T47D (cell line): Measurements from ENCODE around the gene OBI1.

ENCODE experiments used
- DNase-seq, 2 experiments: peaks; one replicate each; pipeline versions ENCODE4 v3.0.0 to v3.0.0-alpha.2; 2011 to 2012; ENCODE audit warnings: low read depth in 1 of 2, low spot score in 1 of 2
- JUND ChIP-seq: IDR thresholded peaks from 2 replicates; pipeline ENCODE4 v1.6.1; 2012; ENCODE audit warnings: low read depth
- in situ Hi-C: cut with HindIII; loops from 2 replicates; pipeline ENCODE4 v1.10.0; 2016; ENCODE audit warnings: low sequenced_read_pairs, low pct_unique_long_range_greater_than_20kb

OBI1 gene

GRCh38 chr13:78576261-78576660 is 82.7 kb downstream of the OBI1 start:
- in situ Hi-C loops, result no loop called here
- no peak for TF ChIP-seq JUND
- DNase-seq, result no peak

- in situ Hi-C loops, result no loop called here
- no peak for DNase-seq
- TF ChIP-seq JUND, result no peak
These were observed 86.5 kb downstream of the OBI1 start for GRCh38 chr13:78572459-78572858.

- in situ Hi-C loops, result no loop called here
- no peak for DNase-seq
- no peak for TF ChIP-seq JUND
These were observed 89.9 kb downstream of the OBI1 start for GRCh38 chr13:78569029-78569428.

GRCh38 chr13:78566631-78567030 is 92.3 kb downstream of the OBI1 start:
- no peak for DNase-seq
- TF ChIP-seq JUND, result no peak
- in situ Hi-C loops, result no loop called here
